ENCODE results near the gene LGALS3. TPM values are rescaled to one million over a fixed set of nuclear protein-coding genes. Genes with fewer than 3 reads are reported as not detected.

LGALS3 gene
- total RNA-seq, 4 donors from 2014 or later = 246 to 526 (median 339) TPM

GRCh38 chr14:55099756-55100155 lies 29.3 kb upstream of the LGALS3 start:
- no peaks in the 10 kb centered on the region for H3K27me3 ChIP-seq
- 48 to 49% methylated on average over 2 of the region's 2 CpGs for WGBS, 2 donors
- TF ChIP-seq EP300 (IDR thresholded peaks at IDR 0.05) (peak in 1 of 2 donors; percentile 57), CTCF (IDR thresholded peaks at IDR 0.05) (no peak), POLR2A (IDR thresholded peaks at IDR 0.05) (no peak)
- peaks cover 0 to 7% (median 0%) of the 10 kb centered on the region in 4 donors for H3K9me3 ChIP-seq
- no peaks in the 10 kb centered on the region for H3K36me3 ChIP-seq
- H3K27ac ChIP-seq = peak overlapping the region in 3 of 4 donors; percentile 15 to 99 (median 96)
- no peak overlapping the region for H3K4me3 ChIP-seq
- H3K4me1 ChIP-seq = peaks cover 0 to 78% (median 49%) of the 10 kb centered on the region in 4 donors
- DNase-seq (ENCODE audit: low spot score in 2 of 2) = peak in 1 of 2 donors; percentile 45

- Histone ChIP-seq H3K27me3 (no peaks in the 10 kb centered on the region), H3K4me1 (peaks cover 0 to 92% (median 61%) of the 10 kb centered on the region in 4 donors), H3K4me3 (no peak overlapping the region), H3K36me3 (no peaks in the 10 kb centered on the region), H3K9me3 (peaks cover 0 to 7% (median 0%) of the 10 kb centered on the region in 4 donors), H3K27ac (peak overlapping the region; percentile 87 to 99 (median 94))
- TF ChIP-seq CTCF (IDR thresholded peaks at IDR 0.05) (no peak), POLR2A (IDR thresholded peaks at IDR 0.05) (no peak), EP300 (IDR thresholded peaks at IDR 0.05) (no peak)
- WGBS, 2 donors = 86 to 92% methylated on average over 5 of the region's 5 CpGs
- no peak for DNase-seq (ENCODE audit: low spot score in 2 of 2)
Observed at GRCh38 chr14:55101698-55102097, 27.4 kb upstream of the LGALS3 start.

- H3K27ac ChIP-seq = peak overlapping the region; percentile 87 to 99 (median 94)
- peaks cover 0 to 93% (median 66%) of the 10 kb centered on the region in 4 donors for H3K4me1 ChIP-seq
Observed at GRCh38 chr14:55102141-55102621, 26.9 kb upstream of the LGALS3 start.

GRCh38 chr14:55103005-55103640 lies 25.9 kb upstream of the LGALS3 start:
- H3K27me3 ChIP-seq = no peaks in the 10 kb centered on the region

More at GRCh38 chr14:55102141-55102621, 26.9 kb upstream of the LGALS3 start:
- no peaks in the 10 kb centered on the region for H3K27me3 ChIP-seq
- H3K4me3 ChIP-seq = no peak overlapping the region
- TF ChIP-seq CTCF (IDR thresholded peaks at IDR 0.05) (no peak), POLR2A (IDR thresholded peaks at IDR 0.05) (peak; percentile 23 to 27), EP300 (IDR thresholded peaks at IDR 0.05) (peak; percentile 60 to 97)
- peaks cover 0 to 7% (median 0%) of the 10 kb centered on the region in 4 donors for H3K9me3 ChIP-seq
- DNase-seq (ENCODE audit: low spot score in 2 of 2) = peak; percentile 63 to 78
- no peaks in the 10 kb centered on the region for H3K36me3 ChIP-seq
- 1 to 7% methylated on average over 7 of the region's 7 CpGs for WGBS, 2 donors

More at GRCh38 chr14:55103005-55103640, 25.9 kb upstream of the LGALS3 start:
- no peak for TF ChIP-seq CTCF (IDR thresholded peaks at IDR 0.05)
- peak in 1 of 2 donors; percentile 90 for TF ChIP-seq EP300 (IDR thresholded peaks at IDR 0.05)
- peak in 1 of 2 donors; percentile 37 for TF ChIP-seq POLR2A (IDR thresholded peaks at IDR 0.05)
- peaks cover 0 to 94% (median 69%) of the 10 kb centered on the region in 4 donors for H3K4me1 ChIP-seq
- DNase-seq (ENCODE audit: low spot score in 2 of 2) = peak; percentile 76 to 83
- H3K36me3 ChIP-seq = no peaks in the 10 kb centered on the region
- peaks cover 0 to 7% (median 0%) of the 10 kb centered on the region in 4 donors for H3K9me3 ChIP-seq
- WGBS, 2 donors = 26 to 27% methylated on average over 13 of the region's 13 CpGs
- H3K4me3 ChIP-seq = peak overlapping the region in 1 of 4 donors; percentile 3
- peak overlapping the region; percentile 87 to 99 (median 94) for H3K27ac ChIP-seq
